Glomerular endothelial cell (primary cell): ENCODE results near the gene MKRN3. TPM values are rescaled to one million over a fixed set of nuclear protein-coding genes. Genes with fewer than 3 reads are reported as not detected.
"Not testable (repeated sequence)": the region's sequence is repeated elsewhere in the genome, so short reads cannot be mapped to it uniquely, and the experiment has no call there.

Experiments
- DNase-seq: peaks from one replicate; pipeline ENCODE4 v3.0.0-alpha.2; 2011; ENCODE audit warnings: low read depth, low spot score; ENCODE audit errors: extremely low read depth
- total RNA-seq: library from RNA; depleted of rRNA; stranded (reverse); fragments of >200 nt; gene quantifications from 2 replicates; pipeline ENCODE4 v1.2.3, GENCODE V29; 2015

Gene MKRN3
- total RNA-seq, 1 donor from 2014 or later, result 0.41 TPM

- no peak for DNase-seq
These were observed 13.2 kb downstream of the MKRN3 start for GRCh38 chr15:23578521-23579150.

- no peak for DNase-seq
These were observed 22.8 kb downstream of the MKRN3 start for GRCh38 chr15:23588268-23588667.

GRCh38 chr15:23589012-23589411 lies 23.5 kb downstream of the MKRN3 start:
- DNase-seq, result no peak

- no peak for DNase-seq
These were observed 28.8 kb downstream of the MKRN3 start for GRCh38 chr15:23594252-23594770.

GRCh38 chr15:23595368-23595767 lies 29.9 kb downstream of the MKRN3 start:
- no peak for DNase-seq

- DNase-seq, result no peak
These were observed 31.3 kb downstream of the MKRN3 start for GRCh38 chr15:23596736-23597135.

DNA sequence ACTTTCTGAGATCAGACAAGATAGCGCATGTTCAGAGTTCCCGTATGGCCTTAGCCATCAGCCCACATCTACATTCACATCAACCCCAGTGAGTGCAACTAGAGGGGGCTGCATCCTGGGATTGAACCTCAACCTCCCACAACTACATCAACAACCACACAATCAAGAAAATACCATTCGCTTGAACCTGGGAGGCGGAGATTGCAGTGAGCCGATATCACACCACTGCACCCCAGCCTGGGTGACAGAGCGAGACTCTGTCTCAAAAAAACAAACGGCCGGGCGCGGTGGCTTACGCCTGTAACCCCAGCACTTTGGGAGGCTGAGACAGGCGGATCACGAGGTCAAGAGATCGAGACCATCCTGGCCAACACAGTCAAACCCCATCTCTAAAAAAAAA lies 31.8 kb downstream of the MKRN3 start:
- not testable (repeated sequence) for DNase-seq

GRCh38 chr15:23599053-23599452 lies 33.6 kb downstream of the MKRN3 start:
- no peak for DNase-seq

DNA sequence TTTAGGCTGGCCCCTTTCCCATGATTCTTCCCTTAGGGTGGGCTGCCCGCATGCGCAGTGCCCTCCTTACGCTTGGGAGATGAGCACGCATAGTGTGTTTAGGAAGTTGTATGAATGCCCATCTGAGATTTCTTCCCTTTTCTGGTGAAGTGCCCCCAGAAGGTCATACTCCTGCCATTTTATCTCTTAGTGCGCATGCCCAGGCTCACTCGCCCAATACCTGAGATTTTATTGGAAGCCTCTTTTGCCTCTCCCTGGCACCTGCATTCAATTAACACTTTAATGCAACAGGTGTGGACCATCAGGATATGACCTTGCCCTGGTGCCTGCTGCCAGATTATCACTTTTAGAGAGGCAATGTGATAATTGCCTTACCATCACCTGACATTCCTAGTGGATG lies 36.6 kb downstream of the MKRN3 start:
- DNase-seq, result no peak

GRCh38 chr15:23606226-23606625 lies 40.8 kb downstream of the MKRN3 start:
- DNase-seq, result no peak

DNA sequence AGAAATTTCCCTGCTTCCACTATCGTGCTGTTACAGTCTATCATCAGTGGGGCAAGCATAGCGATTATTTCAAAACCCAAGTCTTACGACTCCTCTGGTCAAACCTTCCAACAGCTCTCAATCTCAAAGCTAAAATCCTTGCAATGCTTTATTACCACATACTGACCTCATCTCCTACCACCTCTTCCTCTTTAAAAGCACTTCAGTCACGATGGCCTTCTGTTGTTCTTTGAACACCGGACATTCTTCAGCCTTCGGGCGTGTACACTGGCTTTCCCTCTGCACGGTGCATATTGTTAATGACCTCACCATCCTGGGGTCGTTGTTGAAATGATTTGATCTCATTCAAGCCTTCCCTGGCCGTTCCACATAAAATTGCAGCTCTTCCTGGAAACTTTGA lies 51.1 kb downstream of the MKRN3 start:
- DNase-seq, result no peak

Other genes with a start within 250 kb of the MKRN3 start
- not detected in 2 replicates for gene GOLGA6L26, start 231.5 kb upstream of the MKRN3 start, total RNA-seq
- gene GOLGA8S, start 210.9 kb upstream of the MKRN3 start, total RNA-seq, result 0.05 and 0.06 TPM in 2 replicates
- gene GOLGA6L2, start 118.4 kb upstream of the MKRN3 start, total RNA-seq, result not detected in 2 replicates
- 0.12 and 0.39 TPM in 2 replicates for gene MAGEL2, start 82.2 kb downstream of the MKRN3 start, total RNA-seq
- 47.8 and 63.3 TPM in 2 replicates for gene NDN, start 121.6 kb downstream of the MKRN3 start, total RNA-seq